H1 (cell line): ENCODE measurements around the gene DECR2. TPM values are rescaled to one million over a fixed set of nuclear protein-coding genes. Genes with fewer than 3 reads are reported as not detected.
A peak's percentile ranks its signal among the peaks of the same experiment; 100 is the strongest.

ENCODE experiments used
- CTCF ChIA-PET: fragments of 300-600 bp; sonication (Branson Sonifier 250); formaldehyde crosslinking; loops from one replicate; lab custom pipeline; 2021; ENCODE audit not compliant: partially characterized antibody; lab: Charles Lee
- POLR2A ChIA-PET: fragments of 300-600 bp; sonication (Branson Sonifier 250); formaldehyde crosslinking; loops from one replicate; lab custom pipeline; 2021; ENCODE audit warnings: inconsistent platforms; ENCODE audit not compliant: partially characterized antibody; lab: Charles Lee
- DNase-seq, 2 experiments: peaks; one replicate each; pipeline versions ENCODE4 v3.0.0 to v3.0.0-alpha.2; 2010 to 2022; ENCODE audit warnings: low spot score in 2 of 2, low read depth in 1 of 2, mixed read lengths in 1 of 2
- FAIRE-seq: peaks from 2 replicates; lab custom pipeline; 2011; peaks lifted over from hg19 to GRCh38; lab: Jason Lieb, UNC
- H2AFZ ChIP-seq: 2 replicates; pipeline ENCODE4 v1.8.1; 2012; ENCODE audit warnings: low read length, inconsistent platforms
- H2AK5ac ChIP-seq: 2 replicates; pipeline ENCODE4 v1.6.1; 2013; ENCODE audit warnings: low read depth, low read length
- H2BK120ac ChIP-seq: replicated peaks from 2 replicates; pipeline ENCODE3; 2013; ENCODE audit warnings: low read depth, low read length, inconsistent platforms
- H2BK12ac ChIP-seq: 2 replicates; pipeline ENCODE4 v1.6.1; 2013; ENCODE audit warnings: low read depth, low read length
- H2BK15ac ChIP-seq: 2 replicates; pipeline ENCODE4 v1.6.1; 2013; ENCODE audit warnings: low read length
- H2BK20ac ChIP-seq: 2 replicates; pipeline ENCODE4 v1.6.1; 2013; ENCODE audit warnings: low read length
- H2BK5ac ChIP-seq: 2 replicates; pipeline ENCODE4 v1.6.1; 2013; ENCODE audit warnings: low read depth, low read length
- H3K14ac ChIP-seq: 2 replicates; pipeline ENCODE4 v1.6.1; 2013; ENCODE audit warnings: inconsistent platforms; ENCODE audit not compliant: insufficient read length
- H3K18ac ChIP-seq: 2 replicates; pipeline ENCODE4 v1.6.1; 2013; ENCODE audit warnings: low read length; ENCODE audit errors: extremely low read depth
- H3K23ac ChIP-seq: 2 replicates; pipeline ENCODE4 v1.6.1; 2013; ENCODE audit warnings: inconsistent platforms; ENCODE audit not compliant: insufficient read length
- H3K23me2 ChIP-seq: 2 replicates; pipeline ENCODE4 v1.6.1; 2013; ENCODE audit warnings: low read depth, low read length
- H3K27ac ChIP-seq: 2 replicates; pipeline ENCODE4 v1.6.1; 2011; ENCODE audit warnings: low read depth, low read length, inconsistent platforms
- H3K27me3 ChIP-seq, 4 experiments: replicated peaks in 1 of 4; 1 replicate in 1 of 4; 2 replicates in 3 of 4; pipeline versions ENCODE4 v1.6.1 to v1.8.1; 2011 to 2013; ENCODE audit warnings: low read length in 3 of 4, mild to moderate bottlenecking in 3 of 4, inconsistent platforms in 2 of 4, mixed read lengths in 2 of 4, moderate library complexity in 1 of 4; ENCODE audit not compliant: control insufficient read depth in 3 of 4, insufficient read depth in 3 of 4; ENCODE audit errors: extremely low read depth in 1 of 4
- H3K36me3 ChIP-seq, 4 experiments: 2 replicates each; pipeline versions ENCODE4 v1.6.1 to v1.8.1; 2011 to 2013; ENCODE audit warnings: mild to moderate bottlenecking in 4 of 4, low read length in 3 of 4, moderate library complexity in 2 of 4, control low read depth in 1 of 4, inconsistent platforms in 1 of 4; ENCODE audit not compliant: insufficient read depth in 4 of 4, control insufficient read depth in 2 of 4
- H3K4ac ChIP-seq: replicated peaks from 2 replicates; pipeline ENCODE3; 2013; ENCODE audit warnings: low read length, low read depth, mixed read lengths, inconsistent platforms; ENCODE audit not compliant: insufficient read length
- H3K4me1 ChIP-seq, 4 experiments: replicated peaks in 1 of 4; 1 replicate in 1 of 4; 2 replicates in 3 of 4; pipeline versions ENCODE4 v1.6.1 to v1.8.1; 2011 to 2013; ENCODE audit warnings: low read length in 3 of 4, inconsistent platforms in 2 of 4, mixed read lengths in 1 of 4; ENCODE audit not compliant: insufficient read depth in 4 of 4, control insufficient read depth in 3 of 4
- H3K4me2 ChIP-seq, 2 experiments: 2 replicates each; pipeline versions ENCODE4 v1.6.1 to v1.8.1; 2011 to 2013; ENCODE audit warnings: low read depth in 2 of 2, low read length in 2 of 2, control low read depth in 1 of 2, inconsistent platforms in 1 of 2, mild to moderate bottlenecking in 1 of 2; ENCODE audit not compliant: insufficient read depth in 1 of 2
- H3K4me3 ChIP-seq, 4 experiments: fragments of 200-600, 300-600 bp in 1 of 4; sonication (generic), shearing (Covaris generic), sonication (Bioruptor Twin) in 1 of 4; 2 replicates each; pipeline versions ENCODE4 v1.5.1 to v1.8.1; 2011 to 2016; ENCODE audit warnings: low read length in 4 of 4, low read depth in 3 of 4, control low read depth in 2 of 4, inconsistent platforms in 2 of 4, mild to moderate bottlenecking in 2 of 4, mixed read lengths in 1 of 4, moderate library complexity in 1 of 4; ENCODE audit not compliant: insufficient read depth in 2 of 4; ENCODE audit errors: extremely low read depth in 1 of 4
- H3K56ac ChIP-seq: replicated peaks from 2 replicates; pipeline ENCODE3; 2013; ENCODE audit warnings: low read depth, mild to moderate bottlenecking, mixed read lengths, low read length, inconsistent platforms; ENCODE audit not compliant: insufficient read length
- H3K79me1 ChIP-seq: 2 replicates; pipeline ENCODE4 v1.6.1; 2013; ENCODE audit warnings: low read depth, low read length, control low read depth
- H3K79me2 ChIP-seq, 2 experiments: 2 replicates each; pipeline versions ENCODE4 v1.6.1 to v1.8.1; 2012 to 2013; ENCODE audit warnings: low read length in 2 of 2, mild to moderate bottlenecking in 2 of 2, inconsistent platforms in 1 of 2; ENCODE audit not compliant: insufficient read depth in 2 of 2, control insufficient read depth in 1 of 2
- H3K9ac ChIP-seq, 4 experiments: replicated peaks in 1 of 4; 1 replicate in 1 of 4; 2 replicates in 3 of 4; pipeline versions ENCODE4 v1.6.1 to v1.8.1; 2011 to 2013; ENCODE audit warnings: low read depth in 3 of 4, low read length in 3 of 4, control low read depth in 2 of 4, mild to moderate bottlenecking in 2 of 4, moderate library complexity in 2 of 4, inconsistent platforms in 1 of 4; ENCODE audit errors: extremely low read depth in 1 of 4
- H3K9me3 ChIP-seq, 2 experiments: 2 replicates each; pipeline versions ENCODE4 v1.6.1 to v1.8.1; 2012 to 2013; ENCODE audit warnings: mild to moderate bottlenecking in 2 of 2, moderate library complexity in 2 of 2, control low read depth in 1 of 2, inconsistent platforms in 1 of 2, low read depth in 1 of 2, low read length in 1 of 2, mixed read lengths in 1 of 2; ENCODE audit not compliant: insufficient read depth in 2 of 2
- H4K20me1 ChIP-seq, 2 experiments: replicated peaks in 1 of 2; 2 replicates each; pipeline versions ENCODE3 to v1.8.1; 2011 to 2013; ENCODE audit warnings: inconsistent platforms in 2 of 2, low read length in 2 of 2, mild to moderate bottlenecking in 1 of 2; ENCODE audit not compliant: insufficient read depth in 2 of 2, control insufficient read depth in 1 of 2
- H4K5ac ChIP-seq: 2 replicates; pipeline ENCODE4 v1.6.1; 2013; ENCODE audit warnings: low read length, low read depth, mixed read lengths, inconsistent platforms; ENCODE audit not compliant: insufficient read length
- H4K8ac ChIP-seq: 2 replicates; pipeline ENCODE4 v1.8.0; 2013; ENCODE audit warnings: mild to moderate bottlenecking, moderate library complexity, low read length, inconsistent platforms; ENCODE audit not compliant: insufficient read depth; ENCODE audit errors: extremely low read depth
- H4K91ac ChIP-seq: replicated peaks from 2 replicates; pipeline ENCODE3; 2013; ENCODE audit warnings: low read length, mixed read lengths, inconsistent platforms; ENCODE audit not compliant: insufficient read length
- ASH2L ChIP-seq: fragments of 200-600, 300-600 bp; sonication (generic); IDR thresholded peaks from one replicate; pipeline ENCODE4 v1.7.1; 2017; ENCODE audit warnings: low read length
- RBBP5 ChIP-seq: IDR thresholded peaks from 2 replicates; pipeline ENCODE4 v1.7.1; 2012; ENCODE audit warnings: low read depth, mild to moderate bottlenecking, inconsistent platforms, low read length, moderate library complexity, borderline replicate concordance
- SIN3A ChIP-seq, 2 experiments: IDR thresholded peaks in 1 of 2; conservative IDR thresholded peaks in 1 of 2; 2 replicates each; pipeline ENCODE4 v1.6.1; 2011 to 2012; ENCODE audit warnings: low read length in 2 of 2, improper control_type of control experiment in 1 of 2, low read depth in 1 of 2, mild to moderate bottlenecking in 1 of 2
- SIX5 ChIP-seq: IDR thresholded peaks from 2 replicates; pipeline ENCODE4 v1.6.1; 2011; ENCODE audit warnings: mild to moderate bottlenecking, low read depth, low read length
- YY1 ChIP-seq: IDR thresholded peaks from 2 replicates; pipeline ENCODE4 v1.6.1; 2011; ENCODE audit warnings: low read depth, mild to moderate bottlenecking, low read length
- WGBS, 2 experiments: shearing (Covaris generic) in 1 of 2; methylation state at CpG; one replicate each; pipeline versions ENCODE4 v1.1.6 to v1.1.7; 2013 to 2015; ENCODE audit warnings: low lambda C conversion rate in 2 of 2, mixed read lengths in 2 of 2, inconsistent platforms in 1 of 2, low coverage in 1 of 2, missing lambda C conversion rate in 1 of 2; ENCODE audit not compliant: insufficient replicate concordance in 2 of 2, insufficient coverage in 1 of 2, insufficient read length in 1 of 2; ENCODE audit errors: extremely low coverage in 1 of 2, missing lambda C conversion rate in 1 of 2; 5-methylcytosine and 5-hydroxymethylcytosine counted together
- polyA plus RNA-seq, 7 experiments: library from polyadenylated mRNA; depleted of rRNA in 3 of 7; stranded (reverse) in 5 of 7; unstranded in 2 of 7; fragments of >200 nt in 5 of 7; fragments of 200-250 nt in 2 of 7; gene quantifications; 1 replicate in 5 of 7; 2 replicates in 1 of 7; 4 replicates in 1 of 7; pipeline versions ENCODE4 v1.2.1 to v1.2.3, GENCODE V29; 2011 to 2013; ENCODE audit warnings: missing spikeins in 2 of 7, mixed read lengths in 2 of 7
- total RNA-seq: library from RNA; stranded (reverse); fragmentation: NEBNext Ultra II Directional; extraction: Animal tissue kit (Norgen Biotek cat#: 25700); gene quantifications from 2 replicates; pipeline ENCODE4 v1.2.1, GENCODE V29; 2021
- TF ChIP-seq, protein P1 (sequence below): IDR thresholded peaks from 2 replicates; pipeline ENCODE4 v1.6.1; 2012; ENCODE audit warnings: low read length, inconsistent platforms

Gene DECR2
- total and polyA plus RNA-seq, 2 of the 8 experiments (the other 6 are each of a cell fraction or from before 2014, with no cell fraction given): 28.2 to 39.9 TPM

DNA sequence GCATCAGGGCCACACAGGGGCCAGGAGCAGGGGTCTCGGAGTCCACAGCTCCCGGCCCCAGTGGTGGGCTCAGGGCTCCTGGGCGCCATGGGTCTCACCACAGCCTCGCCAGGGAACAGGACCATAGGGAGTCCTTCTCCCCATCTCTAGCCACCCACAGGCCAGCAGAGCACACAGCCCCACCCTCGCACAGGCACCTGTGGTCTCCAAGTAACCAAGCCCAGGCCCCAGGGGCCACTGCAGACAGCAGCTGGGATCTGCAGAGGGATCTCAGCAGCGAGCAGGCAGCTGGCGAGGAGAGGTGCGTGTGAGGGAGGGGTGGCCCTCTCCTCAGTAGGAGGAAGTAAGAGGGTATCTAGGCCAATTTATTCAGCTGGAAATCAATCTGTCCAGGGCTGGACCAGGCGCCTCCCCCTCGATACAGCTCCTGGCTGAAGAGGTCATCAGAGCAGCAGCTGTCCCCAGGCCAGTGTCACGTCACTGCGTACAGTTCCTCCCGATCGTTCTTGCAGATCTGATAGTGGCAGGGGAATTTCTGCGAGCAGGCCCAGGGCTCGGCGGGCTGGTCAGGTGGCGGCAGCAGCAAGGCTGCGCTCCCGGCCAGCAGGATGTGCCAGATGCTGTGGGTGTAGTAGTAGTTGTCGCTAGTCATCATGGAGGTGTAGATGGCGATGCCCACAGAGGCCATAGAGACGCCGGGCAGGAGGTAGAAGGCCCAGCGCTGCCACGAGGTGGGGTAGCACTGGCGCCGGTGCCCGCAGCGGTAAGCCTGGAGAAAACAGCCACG is 30.0 kb upstream of the DECR2 start:
- no peak overlapping the region for H3K56ac ChIP-seq
- no peak overlapping the region for H2BK12ac ChIP-seq
- H3K36me3 ChIP-seq: peaks cover 23 to 65% (median 48%) of the 10 kb centered on the region in 4 experiments
- H2BK20ac ChIP-seq: no peak overlapping the region
- H4K20me1 ChIP-seq: peaks cover 8 to 38% of the 10 kb centered on the region in 2 experiments
- TF ChIP-seq YY1 (no peak), ASH2L (no peak), RBBP5 (no peak), SIX5 (no peak), SIN3A (conservative IDR thresholded peaks at IDR 0.05 in 1 of 2, IDR thresholded peaks at IDR 0.05 in 1 of 2; ENCODE audit: low read depth in 1 of 2, low read length in 2 of 2) (no peak)
- TF ChIP-seq, protein P1, sequence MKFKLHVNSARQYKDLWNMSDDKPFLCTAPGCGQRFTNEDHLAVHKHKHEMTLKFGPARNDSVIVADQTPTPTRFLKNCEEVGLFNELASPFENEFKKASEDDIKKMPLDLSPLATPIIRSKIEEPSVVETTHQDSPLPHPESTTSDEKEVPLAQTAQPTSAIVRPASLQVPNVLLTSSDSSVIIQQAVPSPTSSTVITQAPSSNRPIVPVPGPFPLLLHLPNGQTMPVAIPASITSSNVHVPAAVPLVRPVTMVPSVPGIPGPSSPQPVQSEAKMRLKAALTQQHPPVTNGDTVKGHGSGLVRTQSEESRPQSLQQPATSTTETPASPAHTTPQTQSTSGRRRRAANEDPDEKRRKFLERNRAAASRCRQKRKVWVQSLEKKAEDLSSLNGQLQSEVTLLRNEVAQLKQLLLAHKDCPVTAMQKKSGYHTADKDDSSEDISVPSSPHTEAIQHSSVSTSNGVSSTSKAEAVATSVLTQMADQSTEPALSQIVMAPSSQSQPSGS: no peak
- H2AFZ ChIP-seq: no peak overlapping the region
- POLR2A ChIA-PET: interaction anchor here (0.6 to 2.5 kb wide), 11 partner anchors 7 to 377 kb away, joined by 3 to 11 read pairs (median 4); no protein-coding TSS in a partner anchor
- DNase-seq: peak in 1 of 2 experiments; percentile 47
- CTCF ChIA-PET: interaction anchor here (0.6 to 1.8 kb wide), 10 partner anchors 9 to 341 kb away, joined by 3 to 5 read pairs (median 3); no protein-coding TSS in a partner anchor
- no peaks in the 10 kb centered on the region for H3K9me3 ChIP-seq
- H4K91ac ChIP-seq: no peak overlapping the region
- no peak overlapping the region for H4K8ac ChIP-seq
- H4K5ac ChIP-seq: no peak overlapping the region
- H2BK15ac ChIP-seq: no peak overlapping the region
- 96% methylated on average over 31 of the region's 31 CpGs; no CpG with 5 or more reads in 1 of the 2 experiments for WGBS, 2 experiments
- H3K14ac ChIP-seq: no peak overlapping the region
- H3K4me3 ChIP-seq: no peak overlapping the region
- no peak overlapping the region for H3K4me2 ChIP-seq
- no peak overlapping the region for H3K27ac ChIP-seq
- no peak overlapping the region for H3K23ac ChIP-seq
- peaks cover 0 to 10% (median 9%) of the 10 kb centered on the region in 4 experiments; a peak in 5 of 7 replicates for H3K4me1 ChIP-seq
- H3K79me1 ChIP-seq: no peaks in the 10 kb centered on the region; the same call in 1 of the 2 replicates
- no peak overlapping the region for H2AK5ac ChIP-seq
- no peak overlapping the region for H3K18ac ChIP-seq
- peak overlapping the region; percentile 52 for H2BK5ac ChIP-seq
- no peaks in the 10 kb centered on the region; a peak in 1 of 4 replicates for H3K79me2 ChIP-seq
- no peak for FAIRE-seq
- no peak overlapping the region for H3K9ac ChIP-seq
- no peak overlapping the region for H2BK120ac ChIP-seq
- no peaks in the 10 kb centered on the region for H3K27me3 ChIP-seq
- H3K23me2 ChIP-seq: no peaks in the 10 kb centered on the region; the same call in 1 of the 2 replicates
- H3K4ac ChIP-seq: no peak overlapping the region
